H1 (cell line): Measurements from ENCODE around the gene TBC1D3I.
"Not testable (repeated sequence)": the region's sequence is repeated elsewhere in the genome, so short reads cannot be mapped to it uniquely, and the experiment has no call there.

Experiments used
- BRCA1 ChIP-seq: IDR thresholded peaks from 2 replicates; pipeline ENCODE4 v1.6.1; 2012; ENCODE audit warnings: low read depth, low read length, improper control_type of control experiment
- CTCF ChIP-seq, 3 experiments: IDR thresholded peaks; 1 replicate in 2 of 3; 2 replicates in 1 of 3; pipeline versions ENCODE4 v1.5.1 to v1.6.1; 2011; ENCODE audit warnings: low read length in 3 of 3, mild to moderate bottlenecking in 3 of 3, inconsistent platforms in 2 of 3, low read depth in 1 of 3, moderate library complexity in 1 of 3; ENCODE audit not compliant: insufficient read depth in 1 of 3; ENCODE audit errors: control extremely low read depth in 1 of 3
- EGR1 ChIP-seq: IDR thresholded peaks from 2 replicates; pipeline ENCODE4 v1.6.1; 2011; ENCODE audit warnings: low read depth, low read length, borderline replicate concordance
- EP300 ChIP-seq, 2 experiments: IDR thresholded peaks; 1 replicate in 1 of 2; 2 replicates in 1 of 2; pipeline ENCODE4 v1.6.1; 2011 to 2012; ENCODE audit warnings: low read depth in 2 of 2, low read length in 2 of 2, mild to moderate bottlenecking in 2 of 2, borderline replicate concordance in 1 of 2, inconsistent platforms in 1 of 2, moderate library complexity in 1 of 2
- EZH2 ChIP-seq: fragments of 200-600 bp; sonication (generic); IDR thresholded peaks from 2 replicates; pipeline ENCODE4 v1.7.1; 2012; ENCODE audit warnings: low read depth, mild to moderate bottlenecking, moderate library complexity, low read length, inconsistent platforms; ENCODE audit not compliant: severe bottlenecking
- GTF2F1 ChIP-seq: IDR thresholded peaks from 2 replicates; pipeline ENCODE4 v1.6.1; 2012; ENCODE audit warnings: low read depth, low read length, improper control_type of control experiment, borderline replicate concordance
- MAX ChIP-seq: IDR thresholded peaks from 2 replicates; pipeline ENCODE4 v1.6.1; 2012; ENCODE audit warnings: inconsistent platforms
- RFX5 ChIP-seq: IDR thresholded peaks from 2 replicates; pipeline ENCODE4 v1.6.1; 2011; ENCODE audit warnings: low read depth, low read length, improper control_type of control experiment, borderline replicate concordance
- RNF2 ChIP-seq: fragments of 200-900, 300-1000 bp; sonication (generic); IDR thresholded peaks from 2 replicates; pipeline ENCODE4 v1.7.1; 2016; ENCODE audit warnings: borderline replicate concordance, low read depth, mild to moderate bottlenecking, antibody characterized with exemption, low read length; ENCODE audit not compliant: poor library complexity, severe bottlenecking; ENCODE audit errors: missing control alignments
- RXRA ChIP-seq: IDR thresholded peaks from 2 replicates; pipeline ENCODE4 v1.6.1; 2011; ENCODE audit warnings: low read depth, mild to moderate bottlenecking, low read length, moderate library complexity; ENCODE audit not compliant: insufficient read depth
- TAF1 ChIP-seq: IDR thresholded peaks from 2 replicates; pipeline ENCODE4 v1.6.1; 2011; ENCODE audit warnings: mild to moderate bottlenecking, low read depth, low read length
- TBP ChIP-seq: IDR thresholded peaks from 2 replicates; pipeline ENCODE4 v1.6.1; 2011; ENCODE audit warnings: low read depth, low read length, improper control_type of control experiment
- ZNF274 ChIP-seq: IDR thresholded peaks from 2 replicates; pipeline ENCODE4 v1.7.0; 2012; ENCODE audit warnings: low read length, borderline replicate concordance; ENCODE audit errors: extremely low read depth

GRCh38 chr17:36283256-36283655 is 18.9 kb upstream of the TBC1D3I start:
- not testable (repeated sequence) for TF ChIP-seq EP300 (IDR thresholded peaks at IDR 0.05; ENCODE audit: borderline replicate concordance in 1 of 2, low read depth in 2 of 2, low read length in 2 of 2); CTCF (IDR thresholded peaks at IDR 0.05; ENCODE audit: control extremely low read depth in 1 of 3, insufficient read depth in 1 of 3, low read depth in 1 of 3, low read length in 3 of 3); RNF2; EGR1; RFX5; GTF2F1; ZNF274; TBP; TAF1; EZH2; MAX; BRCA1; RXRA
